Measurements from ENCODE around the gene TEX261. TPM values are rescaled to one million over a fixed set of nuclear protein-coding genes. Genes with fewer than 3 reads are reported as not detected.
A peak's percentile ranks its signal among the peaks of the same experiment; 100 is the strongest.

TEX261 gene
- total and polyA plus RNA-seq, 7 donors: 31.9 to 70.7 (median 53.8) TPM

DNA sequence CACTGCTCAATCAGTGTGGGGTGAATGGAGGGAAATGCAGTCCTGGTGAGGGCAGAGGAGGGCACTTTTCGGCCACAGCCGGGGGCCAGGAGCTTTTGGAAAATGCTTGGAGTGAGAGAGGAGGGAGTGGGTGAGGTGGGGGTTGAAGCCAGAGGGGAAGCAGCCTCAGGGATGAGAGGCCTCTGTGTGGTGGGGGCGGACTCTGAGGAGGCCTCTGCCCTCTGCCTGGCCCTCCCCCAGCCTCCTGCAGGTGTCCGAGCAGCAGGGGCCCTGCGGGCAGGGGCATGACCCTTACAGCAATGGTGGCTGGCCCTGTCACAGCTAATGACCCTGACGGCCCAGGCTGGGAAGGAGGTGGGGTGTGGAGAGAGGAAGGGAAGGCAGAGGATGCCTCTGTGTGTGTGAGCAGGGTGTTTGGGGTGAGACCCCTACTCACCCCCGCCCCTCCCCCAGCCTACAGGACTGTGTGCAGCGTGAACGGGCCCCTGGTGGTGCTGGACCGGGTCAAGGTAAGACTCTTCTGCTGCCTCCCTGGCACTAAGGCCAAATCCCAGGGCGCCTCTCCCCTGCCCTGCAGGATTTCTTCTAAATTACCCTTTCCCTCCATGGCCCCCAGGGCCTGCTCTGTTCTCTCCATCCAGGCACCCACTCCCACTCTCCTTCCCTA is 51.3 kb downstream of the TEX261 start:
- Histone ChIP-seq H3K4me1 (peaks cover 3% of the 10 kb centered on the region), H3K27ac (no peak overlapping the region), H3K36me3 (ENCODE audit: insufficient read depth in 1 of 2, low read depth in 1 of 2) (no peaks in the 10 kb centered on the region), H3K27me3 (ENCODE audit: insufficient read depth in 3 of 3, low read length in 2 of 3) (no peaks in the 10 kb centered on the region), H3K9me3 (no peaks in the 10 kb centered on the region), H3K4me3 (no peak overlapping the region)
- TF ChIP-seq, protein P1, sequence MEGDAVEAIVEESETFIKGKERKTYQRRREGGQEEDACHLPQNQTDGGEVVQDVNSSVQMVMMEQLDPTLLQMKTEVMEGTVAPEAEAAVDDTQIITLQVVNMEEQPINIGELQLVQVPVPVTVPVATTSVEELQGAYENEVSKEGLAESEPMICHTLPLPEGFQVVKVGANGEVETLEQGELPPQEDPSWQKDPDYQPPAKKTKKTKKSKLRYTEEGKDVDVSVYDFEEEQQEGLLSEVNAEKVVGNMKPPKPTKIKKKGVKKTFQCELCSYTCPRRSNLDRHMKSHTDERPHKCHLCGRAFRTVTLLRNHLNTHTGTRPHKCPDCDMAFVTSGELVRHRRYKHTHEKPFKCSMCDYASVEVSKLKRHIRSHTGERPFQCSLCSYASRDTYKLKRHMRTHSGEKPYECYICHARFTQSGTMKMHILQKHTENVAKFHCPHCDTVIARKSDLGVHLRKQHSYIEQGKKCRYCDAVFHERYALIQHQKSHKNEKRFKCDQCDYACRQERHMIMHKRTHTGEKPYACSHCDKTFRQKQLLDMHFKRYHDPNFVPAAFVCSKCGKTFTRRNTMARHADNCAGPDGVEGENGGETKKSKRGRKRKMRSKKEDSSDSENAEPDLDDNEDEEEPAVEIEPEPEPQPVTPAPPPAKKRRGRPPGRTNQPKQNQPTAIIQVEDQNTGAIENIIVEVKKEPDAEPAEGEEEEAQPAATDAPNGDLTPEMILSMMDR (IDR thresholded peaks at IDR 0.05): no peak
- 71 to 77% (median 76%) methylated on average over 11 of the region's 11 CpGs for WGBS, 3 donors
- DNase-seq (no peak), ATAC-seq (no peak)
- intact Hi-C loops (cut with DNase I): no loop called here

DNA sequence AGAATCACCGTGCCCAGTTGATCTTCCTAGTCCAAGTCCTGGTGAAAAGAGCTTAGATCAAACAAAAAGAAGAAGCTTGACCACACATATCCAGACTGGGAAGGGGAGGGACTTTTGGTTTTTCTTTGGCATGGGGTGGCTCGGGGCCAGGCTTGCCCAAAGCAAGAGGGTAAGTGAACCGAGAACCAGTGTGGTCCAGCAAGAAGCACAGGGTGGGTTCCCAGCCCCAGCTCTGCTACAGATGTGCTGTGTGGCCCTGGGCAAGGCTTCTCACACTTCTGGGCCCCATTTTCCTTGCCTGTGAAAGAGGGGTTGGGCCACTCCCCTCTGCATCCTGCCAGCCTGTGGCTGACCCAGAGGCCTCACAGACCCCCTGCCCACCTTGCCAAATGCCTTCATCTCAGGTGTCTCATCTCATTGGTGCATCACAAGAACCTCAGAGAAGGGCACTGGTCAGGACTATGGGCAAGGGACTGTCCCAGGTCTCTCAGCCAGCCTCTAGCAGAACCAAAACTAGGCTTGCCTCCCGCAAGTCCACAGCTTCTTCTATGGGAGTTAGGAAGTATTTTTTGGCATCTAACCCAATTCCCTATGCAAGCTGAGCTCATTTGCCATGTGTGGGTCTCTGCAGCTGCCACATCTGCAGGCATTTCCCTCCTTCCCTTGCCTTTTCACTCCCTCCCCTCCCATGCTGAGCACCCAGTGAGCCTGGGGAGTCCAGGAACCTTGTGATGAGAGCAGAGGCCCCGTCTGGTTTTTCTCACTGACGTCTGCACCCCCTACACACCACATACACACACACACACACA is 52.1 kb downstream of the TEX261 start:
- DNase-seq (no peak), ATAC-seq (no peak)
- no peak overlapping the region for H3K27ac ChIP-seq
- H3K4me3 ChIP-seq: no peak overlapping the region
- TF ChIP-seq, protein P1 (IDR thresholded peaks at IDR 0.05): no peak
- intact Hi-C loops (cut with DNase I): no loop called here
- H3K27me3 ChIP-seq (ENCODE audit: insufficient read depth in 3 of 3, low read length in 2 of 3): no peaks in the 10 kb centered on the region
- no peaks in the 10 kb centered on the region for H3K4me1 ChIP-seq
- no peaks in the 10 kb centered on the region for H3K36me3 ChIP-seq (ENCODE audit: insufficient read depth in 1 of 2, low read depth in 1 of 2)
- 58 to 63% (median 58%) methylated on average over 6 of the region's 6 CpGs for WGBS, 3 donors
- no peaks in the 10 kb centered on the region for H3K9me3 ChIP-seq

DNA sequence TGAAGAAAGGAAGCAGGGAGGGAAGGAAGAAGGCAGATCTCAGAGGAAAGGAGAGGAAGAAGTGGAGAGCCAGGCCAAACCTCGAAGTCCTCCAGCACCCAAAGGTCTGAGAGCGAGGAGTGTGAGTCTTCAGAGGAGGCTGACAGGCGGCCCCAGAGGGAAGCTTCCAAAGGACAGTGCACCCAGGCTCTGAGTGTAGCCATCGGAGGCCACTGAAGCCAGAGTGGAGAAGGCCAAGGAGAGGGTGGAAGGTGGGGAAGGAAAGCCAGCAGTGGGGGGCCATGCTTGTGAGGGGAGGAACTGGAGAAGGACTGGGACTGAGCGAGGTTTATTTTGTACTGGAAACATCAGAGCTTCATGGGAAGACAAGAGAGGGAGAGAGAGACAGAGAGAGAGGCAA is 53.0 kb downstream of the TEX261 start:
- no peak for ATAC-seq
- TF ChIP-seq, protein P1 (IDR thresholded peaks at IDR 0.05): no peak
- H3K27ac ChIP-seq: no peak overlapping the region
- H3K36me3 ChIP-seq (ENCODE audit: insufficient read depth in 1 of 2, low read depth in 1 of 2): no peaks in the 10 kb centered on the region
- H3K4me3 ChIP-seq: no peak overlapping the region
- H3K27me3 ChIP-seq (ENCODE audit: insufficient read depth in 3 of 3, low read length in 2 of 3): no peaks in the 10 kb centered on the region
- intact Hi-C loops (cut with DNase I): no loop called here
- H3K4me1 ChIP-seq: no peaks in the 10 kb centered on the region
- peak in 1 of 2 donors; percentile 19 for DNase-seq
- 81 to 92% (median 86%) methylated on average over 5 of the region's 5 CpGs for WGBS, 3 donors
- H3K9me3 ChIP-seq: no peaks in the 10 kb centered on the region

DNA sequence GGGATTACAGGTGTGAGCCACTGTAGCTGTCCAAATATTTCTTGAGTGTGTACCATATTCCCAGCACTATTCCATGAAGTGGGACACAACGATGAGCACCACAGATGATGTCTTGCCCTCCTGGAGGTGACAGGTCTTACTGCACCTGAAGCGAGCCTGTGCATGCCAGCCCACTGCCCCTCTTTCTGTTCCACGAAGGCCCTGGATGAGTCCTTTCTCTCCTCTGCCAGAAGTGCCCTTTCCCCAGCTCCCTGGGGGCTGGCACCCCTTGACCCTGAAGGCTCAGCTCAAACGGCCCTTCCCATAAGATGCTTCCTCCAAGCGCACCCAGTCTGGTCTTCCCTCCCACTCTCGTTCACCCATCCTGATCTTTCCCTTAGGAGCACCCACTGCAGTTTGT is 53.5 kb downstream of the TEX261 start:
- DNase-seq (peak in 1 of 2 donors; percentile 6), ATAC-seq (no peak)
- intact Hi-C loops (cut with DNase I): no loop called here
- Histone ChIP-seq H3K9me3 (no peaks in the 10 kb centered on the region), H3K36me3 (ENCODE audit: insufficient read depth in 1 of 2, low read depth in 1 of 2) (no peaks in the 10 kb centered on the region), H3K27ac (no peak overlapping the region), H3K4me1 (no peaks in the 10 kb centered on the region), H3K27me3 (ENCODE audit: insufficient read depth in 3 of 3, low read length in 2 of 3) (no peaks in the 10 kb centered on the region), H3K4me3 (no peak overlapping the region)
- TF ChIP-seq, protein P1 (IDR thresholded peaks at IDR 0.05): no peak
- 81 to 94% (median 89%) methylated on average over 6 of the region's 6 CpGs for WGBS, 3 donors

Data from psoas muscle (tissue), 8 donors.